Natural killer cell treated with Interleukin-12 subunit alpha and Interleukin-12 subunit beta and Interleukin-15 and Interleukin-18, amount 100 ng/mL, for 72 hours (primary cell): Measurements from ENCODE around the gene TRAPPC12. TPM values are rescaled to one million over a fixed set of nuclear protein-coding genes. Genes with fewer than 3 reads are reported as not detected.
A peak's percentile ranks its signal among the peaks of the same experiment; 100 is the strongest.

Experiments used
- ATAC-seq, 2 donors: fragments of 150-1000 bp; cut with Tn5 transposase in 1 of 2; sonication (Bioruptor Pico), chemical (Tn5 transposase) in 1 of 2; 2 replicates each; pipeline ENCODE4 v1.10.0; 2021
- DNase-seq: peaks from one replicate; pipeline ENCODE4 v3.0.0; 2022; ENCODE audit warnings: low spot score
- H3K27ac Mint-ChIP-seq, 2 donors: 1 replicate in 1 of 2; 2 replicates in 1 of 2; pipeline ENCODE4 v1.8.0; 2022; ENCODE audit warnings: mixed read lengths in 2 of 2, mild to moderate bottlenecking in 1 of 2, moderate library complexity in 1 of 2
- H3K27me3 Mint-ChIP-seq, 2 donors: 1 replicate in 1 of 2; 2 replicates in 1 of 2; pipeline ENCODE4 v1.8.0; 2022; ENCODE audit warnings: mixed read lengths in 2 of 2
- H3K36me3 Mint-ChIP-seq: one replicate; pipeline ENCODE4 v1.8.0; 2022; ENCODE audit warnings: mixed read lengths
- H3K4me1 Mint-ChIP-seq, 2 donors: 1 replicate in 1 of 2; 2 replicates in 1 of 2; pipeline ENCODE4 v1.8.0; 2022; ENCODE audit warnings: low read depth in 2 of 2, mixed read lengths in 2 of 2, mild to moderate bottlenecking in 1 of 2
- H3K4me3 Mint-ChIP-seq: one replicate; pipeline ENCODE4 v1.8.0; 2022; ENCODE audit warnings: mixed read lengths
- H3K9me3 Mint-ChIP-seq: 2 replicates; pipeline ENCODE4 v1.8.0; 2022; ENCODE audit warnings: mixed read lengths
- total RNA-seq, 2 donors: library from RNA; stranded (reverse); gene quantifications; one replicate each; pipeline ENCODE4 v1.2.3, GENCODE V29; 2022

The TRAPPC12 gene
- total RNA-seq, 2 donors from 2014 or later = 93.2 to 155 TPM

DNA sequence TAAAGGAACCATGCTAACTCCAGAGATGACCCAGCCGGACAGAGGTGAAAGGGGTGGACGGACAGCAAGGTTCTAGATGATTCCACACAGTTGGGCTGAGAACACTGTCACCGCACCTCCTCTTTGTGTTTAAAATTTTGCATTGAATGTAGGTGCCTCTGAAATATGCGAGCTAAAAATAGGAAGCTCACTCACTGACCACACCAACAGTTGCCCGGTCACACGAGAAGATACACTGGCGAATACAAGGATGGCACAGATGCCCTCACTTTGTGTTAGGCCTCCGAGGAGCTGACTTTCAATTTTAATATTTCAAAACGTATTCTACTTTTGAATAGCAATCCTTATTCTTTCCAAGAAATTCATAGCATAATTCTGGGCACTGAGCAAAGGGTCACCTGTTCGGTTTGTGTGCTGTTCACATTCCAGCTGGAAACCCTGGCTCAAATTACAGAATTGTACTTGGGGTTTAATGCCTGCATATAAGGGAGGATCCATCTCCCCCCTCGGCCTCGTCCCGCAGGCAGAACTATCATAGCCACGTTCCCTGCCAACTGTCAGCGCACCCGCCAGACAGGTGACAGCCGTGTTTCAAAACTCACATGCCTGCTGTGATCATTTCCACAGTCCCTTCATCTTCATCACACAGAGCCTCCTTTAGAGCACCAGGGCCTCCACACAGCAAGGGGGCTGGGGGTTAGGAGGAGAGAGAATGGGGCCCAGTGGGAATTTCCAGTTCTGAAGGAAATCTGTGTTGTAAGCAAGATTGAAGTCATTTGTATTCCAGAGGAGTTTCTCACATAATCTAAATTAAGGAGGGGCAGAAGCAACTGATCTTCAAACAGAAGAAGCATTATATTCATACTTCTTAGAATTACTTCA, 91.6 kb downstream of the TRAPPC12 start:
- Mint-ChIP-seq H3K4me1 (peaks cover 0 to 7% of the 10 kb centered on the region in 2 donors), H3K27ac (no peak overlapping the region), H3K9me3 (no peaks in the 10 kb centered on the region), H3K27me3 (no peaks in the 10 kb centered on the region), H3K4me3 (no peak overlapping the region), H3K36me3 (peaks cover 6% of the 10 kb centered on the region)
- ATAC-seq (no peak), DNase-seq (no peak)

DNA sequence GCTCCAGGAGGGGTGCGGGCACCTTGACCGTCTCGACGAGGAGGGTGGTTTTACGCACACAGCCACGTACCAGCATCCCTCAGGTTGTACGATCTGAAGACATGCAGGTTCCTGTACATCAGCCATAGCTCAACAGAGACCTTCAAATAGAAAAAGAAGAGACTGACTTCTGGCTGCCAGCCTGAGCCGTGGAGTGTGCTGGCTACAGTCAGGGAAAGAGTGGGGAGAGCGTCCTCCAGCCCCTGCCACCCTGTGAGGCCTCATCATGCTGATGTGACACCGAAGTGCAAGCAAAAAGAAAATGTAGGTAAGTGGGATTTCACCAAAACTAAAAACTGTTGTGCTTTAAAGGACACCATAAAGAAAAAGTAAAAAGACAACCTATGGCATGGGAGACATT, 92.8 kb downstream of the TRAPPC12 start:
- Mint-ChIP-seq H3K27ac (no peak overlapping the region), H3K36me3 (peaks cover 6% of the 10 kb centered on the region), H3K9me3 (no peaks in the 10 kb centered on the region), H3K4me1 (peaks cover 0 to 7% of the 10 kb centered on the region in 2 donors), H3K27me3 (no peaks in the 10 kb centered on the region), H3K4me3 (no peak overlapping the region)
- DNase-seq = no peak
- peak in 1 of 2 donors; percentile 5 for ATAC-seq

DNA sequence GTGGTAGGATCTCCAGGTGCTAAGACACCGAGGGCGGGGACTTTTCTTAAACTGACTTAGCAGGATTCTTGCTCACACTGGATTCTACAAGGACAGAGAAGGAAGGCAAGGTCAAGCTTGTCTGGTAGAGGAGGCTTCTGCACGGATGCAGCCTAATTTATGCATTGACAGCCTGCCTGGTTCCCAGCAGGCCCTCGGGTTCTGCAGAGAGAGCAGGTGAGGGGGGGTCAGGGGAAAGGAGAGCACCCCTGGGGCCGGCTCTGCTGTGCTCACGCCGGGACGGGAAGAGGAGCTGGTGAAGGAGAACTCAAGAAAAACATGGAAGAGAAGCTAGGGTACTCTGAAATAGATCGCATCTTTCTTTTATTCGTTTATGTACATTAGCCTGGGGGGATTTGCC, 93.5 kb downstream of the TRAPPC12 start:
- Mint-ChIP-seq H3K4me3 (no peak overlapping the region), H3K4me1 (peaks cover 0 to 7% of the 10 kb centered on the region in 2 donors), H3K27me3 (no peaks in the 10 kb centered on the region), H3K36me3 (peaks cover 6% of the 10 kb centered on the region), H3K27ac (no peak overlapping the region), H3K9me3 (no peaks in the 10 kb centered on the region)
- ATAC-seq (no peak), DNase-seq (no peak)

DNA sequence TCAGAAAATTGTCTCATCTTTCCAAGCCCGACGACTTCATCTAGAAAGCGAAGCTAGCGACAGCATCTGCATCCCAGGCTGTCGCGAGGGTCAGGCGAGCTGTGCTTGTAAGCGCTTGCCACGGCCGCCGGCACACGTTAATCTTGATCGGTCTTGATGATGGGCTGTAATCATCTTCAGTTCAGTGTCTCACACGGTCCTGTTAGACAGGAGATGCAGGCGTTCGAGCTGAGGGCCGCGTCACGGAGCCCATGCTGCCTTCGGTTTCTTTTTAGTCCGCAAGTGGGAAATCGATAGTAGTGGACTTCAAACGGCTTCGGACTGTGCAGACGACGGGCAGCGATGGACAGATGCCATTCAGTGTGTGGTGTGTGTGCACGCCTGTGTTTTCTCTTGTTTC, 96.3 kb downstream of the TRAPPC12 start:
- Mint-ChIP-seq H3K4me1 (no peaks in the 10 kb centered on the region), H3K27ac (no peak overlapping the region), H3K36me3 (no peaks in the 10 kb centered on the region), H3K27me3 (no peaks in the 10 kb centered on the region), H3K9me3 (no peaks in the 10 kb centered on the region), H3K4me3 (no peak overlapping the region)
- ATAC-seq (no peak), DNase-seq (no peak)

DNA sequence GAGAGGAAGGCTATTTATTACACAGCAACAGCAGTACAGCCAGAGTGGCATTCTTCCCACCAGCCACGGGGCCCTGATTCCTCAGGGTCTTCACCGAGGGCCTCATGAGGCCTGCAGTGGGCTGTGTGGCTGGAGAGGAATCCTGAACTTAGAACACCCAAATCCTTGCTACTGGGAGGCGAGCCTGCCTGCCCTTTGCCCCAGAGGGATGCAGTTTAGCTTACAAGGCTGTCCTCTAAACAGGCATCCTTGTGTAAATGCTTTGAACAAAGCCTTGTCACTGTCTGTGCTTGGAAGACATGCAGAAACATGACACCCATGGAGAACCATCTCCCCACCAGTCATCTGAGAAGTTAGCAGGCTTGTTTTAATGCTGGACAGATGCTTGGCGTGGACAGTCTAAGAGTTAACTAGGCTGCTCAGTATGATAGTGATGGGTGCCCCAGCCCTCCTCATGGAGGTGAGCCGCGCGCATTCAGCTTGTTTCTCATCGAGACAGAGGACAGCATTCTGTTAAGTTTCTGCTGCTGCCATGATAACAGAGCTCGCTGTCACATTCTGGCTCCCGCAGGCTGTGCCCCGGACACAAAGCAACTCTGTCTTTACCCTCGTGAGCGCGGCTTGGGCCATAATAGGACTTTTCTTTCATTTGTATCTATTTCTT, 97.0 kb downstream of the TRAPPC12 start:
- H3K36me3 Mint-ChIP-seq = no peaks in the 10 kb centered on the region
- no peak overlapping the region for H3K4me3 Mint-ChIP-seq
- H3K27me3 Mint-ChIP-seq = no peaks in the 10 kb centered on the region
- ATAC-seq (no peak), DNase-seq (no peak)
- no peak overlapping the region for H3K27ac Mint-ChIP-seq
- no peaks in the 10 kb centered on the region for H3K4me1 Mint-ChIP-seq
- no peaks in the 10 kb centered on the region for H3K9me3 Mint-ChIP-seq

DNA sequence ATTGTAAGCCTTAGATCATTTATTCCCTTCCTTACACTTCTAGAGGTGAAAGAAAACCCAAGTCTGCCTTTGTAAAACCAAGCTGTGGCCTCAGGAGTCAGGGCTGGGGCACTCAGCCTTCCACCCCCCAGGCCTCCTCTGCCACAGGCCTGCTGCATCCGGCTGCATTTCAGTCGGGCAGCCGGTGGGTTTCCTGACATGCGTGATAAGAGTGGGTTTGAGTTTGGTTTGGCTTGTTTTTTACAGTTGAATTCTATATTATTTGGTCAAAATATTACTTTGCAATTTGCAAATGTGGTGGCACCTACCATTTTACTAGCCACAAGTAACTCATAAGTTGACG, 97.5 kb downstream of the TRAPPC12 start:
- ATAC-seq (no peak), DNase-seq (no peak)
- H3K27me3 Mint-ChIP-seq = no peaks in the 10 kb centered on the region
- H3K9me3 Mint-ChIP-seq = no peaks in the 10 kb centered on the region
- no peak overlapping the region for H3K4me3 Mint-ChIP-seq
- no peaks in the 10 kb centered on the region for H3K36me3 Mint-ChIP-seq
- H3K4me1 Mint-ChIP-seq = no peaks in the 10 kb centered on the region
- H3K27ac Mint-ChIP-seq = no peak overlapping the region

DNA sequence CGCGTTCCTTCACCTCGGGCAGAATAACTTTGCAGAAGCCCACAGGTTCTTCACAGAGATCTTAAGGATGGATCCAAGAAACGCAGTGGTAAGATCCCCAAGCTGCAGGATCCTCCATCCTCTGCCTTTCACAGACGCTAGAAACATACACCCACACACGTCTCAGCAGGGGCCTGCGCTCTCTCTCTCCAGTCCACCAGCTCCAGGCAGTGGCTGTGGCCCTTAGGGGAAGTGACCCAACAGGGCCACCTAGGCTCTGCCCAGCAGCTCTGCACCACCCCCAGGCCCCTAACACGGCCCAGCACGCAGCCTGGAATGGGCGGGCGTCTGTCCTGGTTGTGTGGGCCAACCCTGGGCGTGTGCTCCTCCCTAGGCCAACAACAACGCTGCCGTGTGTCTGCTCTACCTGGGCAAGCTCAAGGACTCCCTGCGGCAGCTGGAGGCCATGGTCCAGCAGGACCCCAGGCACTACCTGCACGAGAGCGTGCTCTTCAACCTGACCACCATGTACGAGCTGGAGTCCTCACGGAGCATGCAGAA, 99.4 kb downstream of the TRAPPC12 start:
- no peaks in the 10 kb centered on the region for H3K36me3 Mint-ChIP-seq
- H3K27ac Mint-ChIP-seq = no peak overlapping the region
- H3K27me3 Mint-ChIP-seq = no peaks in the 10 kb centered on the region
- H3K4me1 Mint-ChIP-seq = no peaks in the 10 kb centered on the region
- H3K9me3 Mint-ChIP-seq = no peaks in the 10 kb centered on the region
- ATAC-seq (no peak), DNase-seq (no peak)
- H3K4me3 Mint-ChIP-seq = no peak overlapping the region

GRCh38 chr2:3479430-3480320, 100.2 kb downstream of the TRAPPC12 start:
- ATAC-seq (no peak), DNase-seq (no peak)
- Mint-ChIP-seq H3K27me3 (no peaks in the 10 kb centered on the region), H3K27ac (no peak overlapping the region), H3K4me3 (no peak overlapping the region), H3K9me3 (no peaks in the 10 kb centered on the region), H3K4me1 (no peaks in the 10 kb centered on the region), H3K36me3 (no peaks in the 10 kb centered on the region)

DNA sequence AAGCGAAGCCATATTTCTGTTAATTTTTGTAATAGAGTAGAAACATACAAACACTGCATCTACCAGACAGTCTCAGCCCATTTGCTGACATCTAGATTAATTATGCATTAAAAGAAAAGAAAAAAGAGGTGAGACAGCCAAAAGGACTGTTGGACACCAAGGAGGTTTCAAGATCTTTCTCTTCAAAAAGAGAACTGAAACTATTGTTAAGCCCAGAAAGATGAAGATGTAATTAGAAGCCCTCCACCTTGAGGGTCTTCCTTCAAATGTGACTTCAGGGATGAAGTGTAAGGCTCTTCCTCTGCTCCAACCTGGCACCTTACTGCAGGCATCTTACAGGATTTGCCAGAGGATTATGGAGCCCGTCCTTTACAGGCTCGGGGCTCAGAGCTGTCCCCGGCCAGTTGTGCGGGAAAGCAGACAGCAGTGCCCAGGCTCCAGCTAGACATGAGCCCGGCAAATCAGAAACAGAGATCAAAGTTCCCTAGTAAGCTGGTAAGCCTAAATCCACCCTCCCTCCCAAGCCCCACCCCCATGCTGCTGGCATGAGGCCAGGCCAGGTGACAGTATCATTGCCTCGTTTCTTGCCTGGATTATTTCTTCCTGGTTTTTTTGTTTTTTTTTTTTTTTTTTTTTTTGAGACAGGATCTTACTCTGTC, 101.0 kb downstream of the TRAPPC12 start:
- H3K4me3 Mint-ChIP-seq = no peak overlapping the region
- no peaks in the 10 kb centered on the region for H3K9me3 Mint-ChIP-seq
- H3K4me1 Mint-ChIP-seq = peaks cover 0 to 4% of the 10 kb centered on the region in 2 donors
- H3K36me3 Mint-ChIP-seq = no peaks in the 10 kb centered on the region
- DNase-seq (no peak), ATAC-seq (no peak)
- no peak overlapping the region for H3K27ac Mint-ChIP-seq
- H3K27me3 Mint-ChIP-seq = no peaks in the 10 kb centered on the region

DNA sequence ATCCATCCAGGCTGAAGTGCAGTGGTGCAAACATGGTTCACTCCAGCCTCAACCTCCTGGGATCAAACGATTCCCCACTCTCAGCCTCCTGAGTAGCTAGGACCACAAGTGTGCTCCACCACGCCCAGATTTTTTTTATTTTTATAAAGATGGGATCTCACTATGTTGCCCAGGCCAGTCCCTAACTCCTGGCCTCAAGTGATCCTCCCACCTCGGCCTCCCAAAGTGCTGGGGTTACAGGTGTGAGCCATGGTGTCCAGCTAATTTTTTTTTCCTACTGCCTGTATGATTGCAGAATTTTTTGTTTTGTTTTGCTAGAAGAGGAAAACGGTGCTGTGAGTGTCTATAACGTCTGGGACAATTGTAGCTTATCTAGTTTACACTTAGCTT, 101.5 kb downstream of the TRAPPC12 start:
- no peaks in the 10 kb centered on the region for H3K9me3 Mint-ChIP-seq
- DNase-seq = no peak
- no peak overlapping the region for H3K27ac Mint-ChIP-seq
- H3K4me3 Mint-ChIP-seq = no peak overlapping the region
- H3K27me3 Mint-ChIP-seq = no peaks in the 10 kb centered on the region
- peaks cover 0 to 4% of the 10 kb centered on the region in 2 donors for H3K4me1 Mint-ChIP-seq
- no peak for ATAC-seq
- H3K36me3 Mint-ChIP-seq = no peaks in the 10 kb centered on the region

- no peaks in the 10 kb centered on the region for H3K36me3 Mint-ChIP-seq
- peak in 1 of 2 donors; percentile 7 for ATAC-seq
- H3K4me3 Mint-ChIP-seq = no peak overlapping the region
- peaks cover 0 to 4% of the 10 kb centered on the region in 2 donors for H3K4me1 Mint-ChIP-seq
- H3K27ac Mint-ChIP-seq = no peak overlapping the region
- H3K9me3 Mint-ChIP-seq = no peaks in the 10 kb centered on the region
- H3K27me3 Mint-ChIP-seq = no peaks in the 10 kb centered on the region
- DNase-seq = no peak
Measured at GRCh38 chr2:3481736-3482362, 102.4 kb downstream of the TRAPPC12 start.

DNA sequence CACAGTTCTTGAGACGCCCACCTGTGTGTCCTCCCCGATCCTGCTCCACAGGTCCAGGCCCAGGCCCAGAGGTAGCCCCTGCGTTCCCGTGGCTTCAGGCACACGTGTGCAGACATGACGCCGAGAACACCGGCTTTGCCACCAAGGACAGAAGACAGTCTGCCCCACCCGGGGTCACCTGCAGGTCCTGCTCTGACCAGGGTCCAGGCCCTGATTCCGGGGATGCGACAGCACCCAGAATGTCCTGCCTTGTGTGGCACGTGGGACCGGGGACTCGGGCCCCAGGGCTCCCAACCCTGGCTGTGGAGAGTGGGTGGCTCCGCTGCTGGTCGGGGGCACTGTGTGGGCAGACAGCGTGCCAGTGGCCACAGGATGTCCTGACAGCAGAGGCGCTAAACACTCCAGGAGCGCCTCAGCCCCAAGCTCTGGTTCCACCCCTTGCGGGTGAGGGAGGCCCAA, 102.9 kb downstream of the TRAPPC12 start:
- Mint-ChIP-seq H3K4me1 (peaks cover 0 to 4% of the 10 kb centered on the region in 2 donors), H3K27ac (no peak overlapping the region), H3K9me3 (no peaks in the 10 kb centered on the region), H3K36me3 (no peaks in the 10 kb centered on the region), H3K4me3 (no peak overlapping the region), H3K27me3 (no peaks in the 10 kb centered on the region)
- ATAC-seq (peak in 1 of 2 donors; percentile 17), DNase-seq (no peak)
